ENCODE results near the gene LHX3.

Gene LHX3

GRCh38 chr9:136174779-136175615 lies 29.9 kb downstream of the LHX3 start:
- DNase-seq, result no peak

GRCh38 chr9:136173648-136174290 lies 31.2 kb downstream of the LHX3 start:
- no peak for DNase-seq

- DNase-seq, result no peak
These were observed 32.4 kb downstream of the LHX3 start for GRCh38 chr9:136172412-136173079.

GRCh38 chr9:136171801-136172411 lies 33.0 kb downstream of the LHX3 start:
- DNase-seq, result no peak

- DNase-seq, result no peak
These were observed 33.7 kb downstream of the LHX3 start for GRCh38 chr9:136171009-136171800.

GRCh38 chr9:136170006-136170901 lies 34.7 kb downstream of the LHX3 start:
- peak; percentile 24 for DNase-seq

- no peak for DNase-seq
These were observed 35.4 kb downstream of the LHX3 start for GRCh38 chr9:136169495-136169894.

GRCh38 chr9:136163248-136163850 lies 41.6 kb downstream of the LHX3 start:
- DNase-seq, result no peak

GRCh38 chr9:136160995-136161610 lies 43.8 kb downstream of the LHX3 start:
- DNase-seq, result no peak

GRCh38 chr9:136160381-136160841 lies 44.5 kb downstream of the LHX3 start:
- DNase-seq, result no peak

GRCh38 chr9:136159851-136160250 lies 45.1 kb downstream of the LHX3 start:
- DNase-seq, result no peak

- DNase-seq, result no peak
These were observed 47.3 kb downstream of the LHX3 start for GRCh38 chr9:136157477-136158265.

GRCh38 chr9:136156209-136157120 lies 48.5 kb downstream of the LHX3 start:
- DNase-seq, result no peak

GRCh38 chr9:136155576-136155975 lies 49.4 kb downstream of the LHX3 start:
- DNase-seq, result no peak

- DNase-seq, result no peak
These were observed 50.0 kb downstream of the LHX3 start for GRCh38 chr9:136154943-136155342.

- no peak for DNase-seq
These were observed 51.4 kb downstream of the LHX3 start for GRCh38 chr9:136153381-136154065.

GRCh38 chr9:136152931-136153330 lies 52.0 kb downstream of the LHX3 start:
- no peak for DNase-seq

- no peak for DNase-seq
These were observed 52.4 kb downstream of the LHX3 start for GRCh38 chr9:136152543-136152866.

Data from stimulated activated naive CD4-positive, alpha-beta T cell treated with Interleukin-2 at 50 U/mL for 16 hours (primary cell).